Gastrocnemius medialis (tissue), 4 donors: ENCODE results near the gene RNU11. TPM values are rescaled to one million over a fixed set of nuclear protein-coding genes. Genes with fewer than 3 reads are reported as not detected.

Experiments
- ATAC-seq, 2 donors: fragments of 150-250 bp; one replicate each; pipeline ENCODE4 v1.9.1; 2016
- DNase-seq, 2 donors: peaks; one replicate each; pipeline ENCODE4 v3.0.0-alpha.2; 2019
- H3K27ac ChIP-seq, 4 donors: fragments of 200-600 bp; sonication (generic); 1 replicate in 1 of 4; 2 replicates in 3 of 4; pipeline ENCODE4 v1.5.1; 2016 to 2018; ENCODE audit warnings: mild to moderate bottlenecking in 2 of 4, moderate library complexity in 1 of 4
- H3K27me3 ChIP-seq, 3 donors: fragments of 200-600 bp; sonication (generic) in 2 of 3; 1 replicate in 1 of 3; 2 replicates in 2 of 3; pipeline versions ENCODE4 v1.5.1 to v1.6.0; 2016 to 2019; ENCODE audit warnings: mild to moderate bottlenecking in 1 of 3, moderate library complexity in 1 of 3
- H3K36me3 ChIP-seq, 2 donors: fragments of 200-600 bp; sonication (generic) in 1 of 2; one replicate each; pipeline ENCODE4 v1.5.1; 2017 to 2018
- H3K4me1 ChIP-seq, 2 donors: fragments of 200-600 bp; sonication (generic) in 1 of 2; one replicate each; pipeline ENCODE4 v1.5.1; 2016 to 2017; ENCODE audit warnings: mild to moderate bottlenecking in 2 of 2
- H3K4me3 ChIP-seq, 4 donors: fragments of 200-600 bp; sonication (generic) in 3 of 4; 1 replicate in 1 of 4; 2 replicates in 3 of 4; pipeline ENCODE4 v1.5.1; 2016 to 2019; ENCODE audit warnings: mild to moderate bottlenecking in 2 of 4
- H3K9me3 ChIP-seq, 3 donors: fragments of 200-600 bp; sonication (generic) in 2 of 3; 1 replicate in 1 of 3; 2 replicates in 2 of 3; pipeline ENCODE4 v1.5.1; 2016 to 2019
- POLR2A ChIP-seq, 2 donors: fragments of 450-650 bp; IDR thresholded peaks; one replicate each; pipeline ENCODE4 v1.6.1; 2017; ENCODE audit warnings: antibody characterized with exemption in 2 of 2, mild to moderate bottlenecking in 2 of 2, moderate library complexity in 2 of 2
- in situ Hi-C, 4 donors: fragments of 200-750 bp; cut with MboI; loops; one replicate each; pipeline versions ENCODE4 v1.15.0 to v1.8.0; 2017; ENCODE audit warnings: low sequenced_read_pairs in 4 of 4
- intact Hi-C: fragments of 100-400 bp; cut with DNase I; formaldehyde crosslinking; loops from one replicate; pipeline ENCODE4 v1.15.1; 2023; ENCODE audit warnings: low total_unique reads
- total RNA-seq, 4 donors: library from RNA; depleted of rRNA; stranded (reverse); fragments of >200 nt; gene quantifications; one replicate each; pipeline versions ENCODE4 v1.1.0 to v1.2.3, GENCODE V29; 2016
- TF ChIP-seq, protein P1 (sequence below), 5 experiments: fragments of 450-650 bp in 3 of 5; fragments of 200-600 bp in 2 of 5; sonication (generic) in 2 of 5; IDR thresholded peaks in 4 of 5; conservative IDR thresholded peaks in 1 of 5; 1 replicate in 4 of 5; 2 replicates in 1 of 5; pipeline ENCODE4 v1.5.1; 2016 to 2019; ENCODE audit warnings: antibody characterized with exemption in 5 of 5, mild to moderate bottlenecking in 3 of 5, moderate library complexity in 3 of 5

The RNU11 gene
- not detected for total RNA-seq

DNA sequence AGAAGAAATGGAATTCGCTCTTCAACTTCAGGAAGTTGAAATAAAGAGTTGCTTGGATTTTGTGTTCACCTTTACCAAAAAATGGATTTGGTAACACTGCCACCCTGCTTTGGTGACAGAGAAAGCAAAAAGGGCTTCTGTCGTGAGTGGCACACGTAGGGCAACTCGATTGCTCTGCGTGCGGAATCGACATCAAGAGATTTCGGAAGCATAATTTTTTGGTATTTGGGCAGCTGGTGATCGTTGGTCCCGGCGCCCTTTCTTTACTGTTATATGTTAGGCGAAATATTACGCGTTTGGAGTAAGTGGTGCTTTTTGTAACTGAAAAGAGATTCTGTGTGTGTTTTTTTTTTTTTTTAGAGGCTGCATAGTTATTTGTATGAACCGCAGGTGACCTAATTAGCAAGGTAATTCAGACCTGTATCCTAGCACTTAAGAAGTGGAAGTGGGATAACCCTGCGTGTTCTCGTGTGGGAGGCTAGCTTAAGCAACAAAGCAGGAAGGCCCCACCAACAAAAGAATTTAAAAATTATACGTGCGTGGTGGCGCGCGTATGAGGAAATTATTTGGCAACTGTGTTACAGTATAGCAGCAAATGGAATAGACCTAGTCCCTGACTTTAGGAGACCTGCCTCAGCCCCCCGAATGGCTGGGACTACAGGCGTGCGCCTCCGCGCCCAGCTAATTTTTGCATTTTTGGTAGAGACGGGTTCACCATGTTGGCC, at the start of gene RNU11:
Gene RNU11, plus strand, starts transcription at position 127 of the 725 bp plus-strand sequence.
- H3K27me3 ChIP-seq: no peaks in the 10 kb centered on the region
- no peaks in the 10 kb centered on the region for H3K9me3 ChIP-seq
- DNase-seq (peak; percentile 85 to 92), ATAC-seq (peak; percentile 83 to 84)
- no peaks in the 10 kb centered on the region for H3K36me3 ChIP-seq
- in situ Hi-C loops: loop anchor here in 3 of 4 donors (10.0 to 25.0 kb wide), 3 partner anchors 86 to 239 kb away; partner anchors contain the start of gene YTHDF2 (in 1 of the 3)
- TF ChIP-seq, protein P1, sequence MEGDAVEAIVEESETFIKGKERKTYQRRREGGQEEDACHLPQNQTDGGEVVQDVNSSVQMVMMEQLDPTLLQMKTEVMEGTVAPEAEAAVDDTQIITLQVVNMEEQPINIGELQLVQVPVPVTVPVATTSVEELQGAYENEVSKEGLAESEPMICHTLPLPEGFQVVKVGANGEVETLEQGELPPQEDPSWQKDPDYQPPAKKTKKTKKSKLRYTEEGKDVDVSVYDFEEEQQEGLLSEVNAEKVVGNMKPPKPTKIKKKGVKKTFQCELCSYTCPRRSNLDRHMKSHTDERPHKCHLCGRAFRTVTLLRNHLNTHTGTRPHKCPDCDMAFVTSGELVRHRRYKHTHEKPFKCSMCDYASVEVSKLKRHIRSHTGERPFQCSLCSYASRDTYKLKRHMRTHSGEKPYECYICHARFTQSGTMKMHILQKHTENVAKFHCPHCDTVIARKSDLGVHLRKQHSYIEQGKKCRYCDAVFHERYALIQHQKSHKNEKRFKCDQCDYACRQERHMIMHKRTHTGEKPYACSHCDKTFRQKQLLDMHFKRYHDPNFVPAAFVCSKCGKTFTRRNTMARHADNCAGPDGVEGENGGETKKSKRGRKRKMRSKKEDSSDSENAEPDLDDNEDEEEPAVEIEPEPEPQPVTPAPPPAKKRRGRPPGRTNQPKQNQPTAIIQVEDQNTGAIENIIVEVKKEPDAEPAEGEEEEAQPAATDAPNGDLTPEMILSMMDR (IDR thresholded peaks at IDR 0.05 in 4 of 5, conservative IDR thresholded peaks at IDR 0.05 in 1 of 5): peak in 1 of 5 experiments; percentile 7
- peak; percentile 99 to 100 for TF ChIP-seq POLR2A (IDR thresholded peaks at IDR 0.05)
- H3K4me3 ChIP-seq: peak within 1 kb of the TSS; percentile 53 to 60 (median 56)
- H3K27ac ChIP-seq: peak within 1 kb of the TSS; percentile 90 to 96 (median 94)
- H3K4me1 ChIP-seq: peaks cover 18 to 29% of the 10 kb centered on the region in 2 donors
- intact Hi-C loops: loop anchor here (1.0 to 5.0 kb wide), 2 partner anchors 20 to 401 kb away; partner anchors contain the start of gene GMEB1

DNA sequence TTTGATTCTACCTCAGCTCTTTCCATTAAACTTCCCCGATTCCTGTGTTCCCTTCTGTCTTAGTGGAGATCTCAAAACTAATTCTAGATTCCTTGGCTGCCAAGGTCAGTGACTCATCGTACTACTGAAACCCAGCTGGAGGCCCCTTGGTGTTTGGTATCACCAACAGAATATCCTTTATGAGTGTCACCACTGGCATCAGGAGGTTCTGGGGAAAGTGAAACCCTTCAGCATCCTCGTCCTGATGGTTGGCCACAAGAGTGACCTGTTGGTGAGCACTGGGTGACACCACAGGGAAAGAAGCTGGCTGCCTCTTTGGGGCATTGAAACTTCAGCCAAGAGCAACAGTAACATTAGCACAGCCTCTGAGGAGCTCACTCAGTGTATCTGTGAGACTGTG, 46.7 kb upstream of the RNU11 start:
- in situ Hi-C loops (loop anchor here (5.0 to 25.0 kb wide), 3 partner anchors 84 to 89 kb away; partner anchors contain the start of gene RCC1 (in 1 of the 4)), intact Hi-C loops (loop anchor here (2.0 kb wide), 1 partner anchor 83 kb away; no protein-coding TSS in a partner anchor)
- no peaks in the 10 kb centered on the region for H3K27me3 ChIP-seq
- DNase-seq (peak in 1 of 2 donors; percentile 26), ATAC-seq (peak; percentile 39 to 87)
- H3K36me3 ChIP-seq: peaks cover 0 to 36% of the 10 kb centered on the region in 2 donors
- TF ChIP-seq, protein P1 (IDR thresholded peaks at IDR 0.05 in 4 of 5, conservative IDR thresholded peaks at IDR 0.05 in 1 of 5): no peak
- TF ChIP-seq POLR2A (IDR thresholded peaks at IDR 0.05): no peak
- no peaks in the 10 kb centered on the region for H3K9me3 ChIP-seq
- H3K27ac ChIP-seq: peak overlapping the region in 1 of 4 donors; percentile 26
- no peaks in the 10 kb centered on the region for H3K4me1 ChIP-seq
- H3K4me3 ChIP-seq: no peak overlapping the region

- in situ Hi-C loops (loop anchor here (5.0 to 25.0 kb wide), 3 partner anchors 85 to 90 kb away; partner anchors contain the start of gene RCC1 (in 1 of the 4)), intact Hi-C loops (loop anchor here (2.0 kb wide), 1 partner anchor 84 kb away; no protein-coding TSS in a partner anchor)
- Histone ChIP-seq H3K36me3 (peaks cover 0 to 47% of the 10 kb centered on the region in 2 donors), H3K4me3 (no peak overlapping the region), H3K27me3 (no peaks in the 10 kb centered on the region), H3K9me3 (no peaks in the 10 kb centered on the region), H3K27ac (peak overlapping the region in 1 of 4 donors; percentile 26), H3K4me1 (no peaks in the 10 kb centered on the region)
- TF ChIP-seq, protein P1 (IDR thresholded peaks at IDR 0.05 in 4 of 5, conservative IDR thresholded peaks at IDR 0.05 in 1 of 5): peak; percentile 15 to 56 (median 53)
- TF ChIP-seq POLR2A (IDR thresholded peaks at IDR 0.05): no peak
- peak in 1 of 2 donors; percentile 13 for DNase-seq
- ATAC-seq: peak in 1 of 2 donors; percentile 47
These were observed 45.6 kb upstream of the RNU11 start for GRCh38 chr1:28602536-28603439.

DNA sequence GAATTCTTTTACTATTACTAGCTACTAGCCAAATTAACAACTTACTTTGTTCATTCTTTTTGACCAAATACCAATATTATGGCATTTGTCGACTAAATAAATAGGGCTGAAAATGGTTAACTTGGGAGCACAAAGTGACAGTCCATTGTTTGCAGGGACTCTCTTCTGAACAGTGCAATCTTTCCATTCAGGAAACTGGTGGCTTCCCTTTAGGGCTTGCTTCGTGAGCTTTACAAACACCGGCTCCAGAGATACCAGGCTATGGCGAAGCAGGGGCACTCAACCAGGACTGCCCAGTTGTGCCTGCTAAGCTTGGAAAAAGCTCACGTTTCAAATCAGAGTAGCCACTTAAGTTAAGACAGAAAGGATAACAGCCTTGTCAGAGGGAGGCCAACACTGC, 44.0 kb upstream of the RNU11 start:
- ATAC-seq: no peak
- H3K4me1 ChIP-seq: no peaks in the 10 kb centered on the region
- H3K4me3 ChIP-seq: no peak overlapping the region
- H3K9me3 ChIP-seq: no peaks in the 10 kb centered on the region
- in situ Hi-C loops (loop anchor here (5.0 to 25.0 kb wide), 3 partner anchors 87 to 92 kb away; partner anchors contain the start of gene RCC1 (in 1 of the 4)), intact Hi-C loops (no loop called here)
- no peak overlapping the region for H3K27ac ChIP-seq
- no peak for TF ChIP-seq POLR2A (IDR thresholded peaks at IDR 0.05)
- TF ChIP-seq, protein P1 (IDR thresholded peaks at IDR 0.05 in 4 of 5, conservative IDR thresholded peaks at IDR 0.05 in 1 of 5): no peak
- peaks cover 0 to 61% of the 10 kb centered on the region in 2 donors for H3K36me3 ChIP-seq
- DNase-seq: no peak
- H3K27me3 ChIP-seq: no peaks in the 10 kb centered on the region
